PC-3 (cell line): ENCODE data around the gene ZNF385B. TPM values are rescaled to one million over a fixed set of nuclear protein-coding genes. Genes with fewer than 3 reads are reported as not detected.

Experiments
- ATAC-seq: fragments of 200-7000 bp; cut with Tn5 transposase; 2 replicates; pipeline ENCODE4 v1.9.1; 2020; ENCODE audit warnings: mild to moderate bottlenecking, moderate library complexity
- BruUV-seq: library from RNA; stranded (reverse); fragments of 400-500 nt; replicated peaks from 2 replicates; lab custom pipeline; 2021; lab: Mats Ljungman, UMichigan
- CTCF ChIA-PET: fragments of 300-600 bp; sonication (Branson Sonifier 250); formaldehyde crosslinking; loops from one replicate; lab custom pipeline; 2022; ENCODE audit warnings: antibody characterized with exemption; lab: Charles Lee
- POLR2A ChIA-PET: fragments of 300-600 bp; sonication (Branson Sonifier 250); formaldehyde crosslinking; loops from one replicate; lab custom pipeline; 2022; ENCODE audit warnings: antibody characterized with exemption; ENCODE audit not compliant: unreplicated experiment; lab: Charles Lee
- DNase-seq: peaks from one replicate; pipeline ENCODE4 v3.0.0-alpha.2; 2015
- H2AFZ ChIP-seq: fragments of 300-600 bp; sonication (generic); 2 replicates; pipeline ENCODE4 v1.6.0; 2016; ENCODE audit warnings: antibody characterized with exemption, low read length
- H3F3A ChIP-seq: fragments of 300-600 bp; sonication (generic); one replicate; pipeline ENCODE4 v1.6.0; 2017; ENCODE audit warnings: antibody characterized with exemption, low read length, control low read depth, mild to moderate bottlenecking; ENCODE audit not compliant: unreplicated experiment
- H3K27ac ChIP-seq: fragments of 300-600 bp; sonication (generic); 2 replicates; pipeline ENCODE4 v1.5.1; 2016; ENCODE audit warnings: mild to moderate bottlenecking, low read length
- H3K27me3 ChIP-seq: fragments of 300-600 bp; sonication (generic); 2 replicates; pipeline ENCODE4 v1.6.1; 2016; ENCODE audit warnings: low read length, mixed read lengths
- H3K36me3 ChIP-seq: fragments of 300-600 bp; sonication (generic); 2 replicates; pipeline ENCODE4 v1.6.1; 2016; ENCODE audit warnings: low read depth, mixed run types, low read length, mixed read lengths
- H3K4me1 ChIP-seq: fragments of 300-600 bp; sonication (generic); 2 replicates; pipeline ENCODE4 v1.5.1; 2016; ENCODE audit warnings: low read length; ENCODE audit not compliant: insufficient read depth
- H3K4me2 ChIP-seq: fragments of 300-600 bp; sonication (generic); 2 replicates; pipeline ENCODE4 v1.6.0; 2016; ENCODE audit warnings: low read length
- H3K4me3 ChIP-seq: fragments of 300-600 bp; sonication (generic); 2 replicates; pipeline ENCODE4 v1.5.1; 2016; ENCODE audit warnings: mild to moderate bottlenecking, low read length, mixed read lengths
- H3K79me2 ChIP-seq: fragments of 300-600 bp; sonication (generic); 2 replicates; pipeline ENCODE4 v1.6.1; 2017; ENCODE audit warnings: low read length, mixed read lengths
- H3K9ac ChIP-seq: fragments of 300-600 bp; sonication (generic); 2 replicates; pipeline ENCODE4 v1.6.0; 2016; ENCODE audit warnings: mild to moderate bottlenecking, low read length
- H3K9me2 ChIP-seq: fragments of 300-600 bp; sonication (generic); replicated peaks from 2 replicates; pipeline ENCODE4 v1.6.1; 2016; ENCODE audit warnings: mixed run types, low read length, mixed read lengths
- H3K9me3 ChIP-seq: fragments of 300-600 bp; sonication (generic); 2 replicates; pipeline ENCODE4 v1.6.1; 2016; ENCODE audit warnings: low read length, mixed read lengths
- H4K20me1 ChIP-seq: fragments of 300-600 bp; sonication (generic); 2 replicates; pipeline ENCODE4 v1.6.1; 2016; ENCODE audit warnings: low read length, mixed read lengths
- EZH2 ChIP-seq: fragments of 300-600 bp; sonication (generic); IDR thresholded peaks from one replicate; pipeline ENCODE4 v1.6.1; 2017; ENCODE audit warnings: antibody characterized with exemption, mild to moderate bottlenecking, low read length; ENCODE audit not compliant: unreplicated experiment
- EZH2phosphoT487 ChIP-seq: fragments of 300-600 bp; sonication (generic); IDR thresholded peaks from 2 replicates; pipeline ENCODE4 v1.6.1; 2018; ENCODE audit warnings: mild to moderate bottlenecking, antibody characterized with exemption, low read length, borderline replicate concordance
- intact Hi-C: fragments of 100-400 bp; cut with micrococcal nuclease; formaldehyde crosslinking; loops from 2 replicates; pipeline ENCODE4 v1.9.0; 2023
- total RNA-seq: library from RNA; depleted of rRNA; stranded (reverse); fragments of >200 nt; gene quantifications from 2 replicates; pipeline ENCODE4 v1.2.3, GENCODE V29; 2014
- TF ChIP-seq, protein P1 (sequence below): fragments of 300-600 bp; sonication (generic); conservative IDR thresholded peaks from 2 replicates; pipeline ENCODE4 v1.5.1; 2017; ENCODE audit warnings: antibody characterized with exemption, low read depth, mild to moderate bottlenecking, low read length

Gene ZNF385B
- total RNA-seq, 1 experiment from 2014 or later = 2.4 TPM

GRCh38 chr2:179536185-179536584 is 325.2 kb downstream of the ZNF385B start:
- Histone ChIP-seq H3K4me1 (peaks cover 19% of the 10 kb centered on the region), H3K9me3 (no peaks in the 10 kb centered on the region), H2AFZ (no peak overlapping the region), H3K4me3 (no peak overlapping the region), H3K9ac (no peak overlapping the region), H3K27ac (no peak overlapping the region), H3K27me3 (no peaks in the 10 kb centered on the region), H4K20me1 (no peaks in the 10 kb centered on the region), H3F3A (no peaks in the 10 kb centered on the region), H3K36me3 (no peaks in the 10 kb centered on the region), H3K9me2 (no peaks in the 10 kb centered on the region), H3K4me2 (0 out of 2 replicates have a peak overlapping the region, but pooled peaks have one; percentile 4), H3K79me2 (no peaks in the 10 kb centered on the region)
- peak; percentile 52 for DNase-seq
- no peak for TF ChIP-seq EZH2
- no peak for TF ChIP-seq EZH2phosphoT487
- TF ChIP-seq, protein P1, sequence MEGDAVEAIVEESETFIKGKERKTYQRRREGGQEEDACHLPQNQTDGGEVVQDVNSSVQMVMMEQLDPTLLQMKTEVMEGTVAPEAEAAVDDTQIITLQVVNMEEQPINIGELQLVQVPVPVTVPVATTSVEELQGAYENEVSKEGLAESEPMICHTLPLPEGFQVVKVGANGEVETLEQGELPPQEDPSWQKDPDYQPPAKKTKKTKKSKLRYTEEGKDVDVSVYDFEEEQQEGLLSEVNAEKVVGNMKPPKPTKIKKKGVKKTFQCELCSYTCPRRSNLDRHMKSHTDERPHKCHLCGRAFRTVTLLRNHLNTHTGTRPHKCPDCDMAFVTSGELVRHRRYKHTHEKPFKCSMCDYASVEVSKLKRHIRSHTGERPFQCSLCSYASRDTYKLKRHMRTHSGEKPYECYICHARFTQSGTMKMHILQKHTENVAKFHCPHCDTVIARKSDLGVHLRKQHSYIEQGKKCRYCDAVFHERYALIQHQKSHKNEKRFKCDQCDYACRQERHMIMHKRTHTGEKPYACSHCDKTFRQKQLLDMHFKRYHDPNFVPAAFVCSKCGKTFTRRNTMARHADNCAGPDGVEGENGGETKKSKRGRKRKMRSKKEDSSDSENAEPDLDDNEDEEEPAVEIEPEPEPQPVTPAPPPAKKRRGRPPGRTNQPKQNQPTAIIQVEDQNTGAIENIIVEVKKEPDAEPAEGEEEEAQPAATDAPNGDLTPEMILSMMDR = no peak
- BruUV-seq = no TSS peak
- CTCF ChIA-PET = no interaction called here
- intact Hi-C loops = no loop called here
- no peak for ATAC-seq
- POLR2A ChIA-PET = no interaction called here

DNA sequence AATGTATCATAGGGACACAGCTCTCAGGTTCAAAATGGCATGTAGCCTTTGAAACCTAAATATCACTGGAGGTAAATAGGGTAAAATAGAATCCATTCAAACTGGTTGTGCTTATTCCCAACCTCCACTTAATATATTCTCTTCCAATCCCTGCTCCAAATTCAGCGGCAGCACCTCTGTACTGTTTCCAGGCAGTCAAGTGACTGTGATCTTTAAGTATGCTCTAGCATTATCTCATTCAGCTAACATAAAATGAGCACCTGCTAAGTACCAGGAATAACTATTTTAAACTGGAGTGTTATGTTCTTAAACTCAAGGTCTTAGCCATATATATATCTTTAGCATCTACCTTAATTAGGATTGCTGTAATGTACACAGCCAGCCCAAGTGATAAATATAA is 327.5 kb downstream of the ZNF385B start:
- Histone ChIP-seq H3K36me3 (no peaks in the 10 kb centered on the region), H3K9me3 (no peaks in the 10 kb centered on the region), H3K79me2 (no peaks in the 10 kb centered on the region), H3K9ac (no peak overlapping the region), H3K4me1 (peaks cover 19% of the 10 kb centered on the region), H3K9me2 (no peaks in the 10 kb centered on the region), H2AFZ (no peak overlapping the region), H3K27ac (no peak overlapping the region), H3F3A (no peaks in the 10 kb centered on the region), H4K20me1 (no peaks in the 10 kb centered on the region), H3K4me3 (no peak overlapping the region), H3K4me2 (no peak overlapping the region), H3K27me3 (no peaks in the 10 kb centered on the region)
- POLR2A ChIA-PET = no interaction called here
- CTCF ChIA-PET = no interaction called here
- BruUV-seq = no TSS peak
- TF ChIP-seq EZH2phosphoT487 = no peak
- TF ChIP-seq, protein P1 = no peak
- TF ChIP-seq EZH2 = no peak
- DNase-seq (no peak), ATAC-seq (no peak)
- intact Hi-C loops = no loop called here

- no peaks in the 10 kb centered on the region for H3K9me2 ChIP-seq
- H3K79me2 ChIP-seq = no peaks in the 10 kb centered on the region
- BruUV-seq = no TSS peak
- no peaks in the 10 kb centered on the region for H3K9me3 ChIP-seq
- peaks cover 16% of the 10 kb centered on the region for H3K4me1 ChIP-seq
- no peaks in the 10 kb centered on the region for H3K27me3 ChIP-seq
- H3K36me3 ChIP-seq = no peaks in the 10 kb centered on the region
- intact Hi-C loops = no loop called here
- no peak overlapping the region for H3K27ac ChIP-seq
- ChIA-PET CTCF (no interaction called here), POLR2A (no interaction called here)
- no peak overlapping the region for H3K4me2 ChIP-seq
- TF ChIP-seq, protein P1 = no peak
- TF ChIP-seq EZH2phosphoT487 (no peak), EZH2 (no peak)
- no peak overlapping the region for H3K4me3 ChIP-seq
- no peak overlapping the region for H3K9ac ChIP-seq
- DNase-seq (no peak), ATAC-seq (no peak)
- H2AFZ ChIP-seq = no peak overlapping the region
- H4K20me1 ChIP-seq = no peaks in the 10 kb centered on the region
- no peaks in the 10 kb centered on the region for H3F3A ChIP-seq
Observed at GRCh38 chr2:179532863-179533278, 328.5 kb downstream of the ZNF385B start.
